SK-N-SH (cell line): ENCODE results near the gene IKZF1. TPM values are rescaled to one million over a fixed set of nuclear protein-coding genes. Genes with fewer than 3 reads are reported as not detected.

Experiments used
- CTCF ChIA-PET: fragments of 300-600, 350-600 bp; formaldehyde crosslinking; extraction: SDS; loops from one replicate; lab custom pipeline; 2021; lab: Yijun Ruan, JAX
- POLR2A ChIA-PET: fragments of 350-600 bp; sonication (Branson Sonifier 250); formaldehyde crosslinking; extraction: SDS; loops from one replicate; lab custom pipeline; 2020; ENCODE audit warnings: antibody characterized with exemption, inconsistent platforms; lab: Yijun Ruan, JAX
- DNase-seq: peaks from one replicate; pipeline ENCODE4 v3.0.0; 2012
- H2AFZ ChIP-seq: fragments of 200-600 bp; sonication (generic); 2 replicates; pipeline ENCODE4 v1.8.1; 2016; ENCODE audit warnings: antibody characterized with exemption, mild to moderate bottlenecking, low read depth
- H3F3A ChIP-seq: fragments of 200-600 bp; sonication (generic); replicated peaks from 2 replicates; pipeline ENCODE3; 2016; ENCODE audit warnings: antibody characterized with exemption, mild to moderate bottlenecking; ENCODE audit not compliant: insufficient read depth
- H3K27ac ChIP-seq, 2 experiments: fragments of 200-500 bp in 1 of 2; fragments of 200-600 bp in 1 of 2; sonication (Bioruptor generic) in 1 of 2; sonication (generic), shearing (Covaris generic) in 1 of 2; 2 replicates each; pipeline versions ENCODE4 v1.5.1 to v1.6.1; 2014 to 2016; ENCODE audit warnings: low read depth in 2 of 2, inconsistent platforms in 1 of 2, low read length in 1 of 2, mild to moderate bottlenecking in 1 of 2, mixed read lengths in 1 of 2
- H3K27me3 ChIP-seq: fragments of 200-600 bp; sonication (generic), shearing (Covaris generic); 2 replicates; pipeline ENCODE4 v1.6.1; 2016; ENCODE audit warnings: mixed run types; ENCODE audit not compliant: insufficient read depth
- H3K36me3 ChIP-seq, 2 experiments: fragments of 200-500 bp in 1 of 2; fragments of 200-600 bp in 1 of 2; sonication (Bioruptor generic) in 1 of 2; sonication (generic) in 1 of 2; replicated peaks in 1 of 2; 2 replicates each; pipeline versions ENCODE3 to v1.5.1; 2014 to 2016; ENCODE audit warnings: low read length in 1 of 2, mild to moderate bottlenecking in 1 of 2; ENCODE audit not compliant: insufficient read depth in 2 of 2, control insufficient read depth in 1 of 2
- H3K4me1 ChIP-seq, 2 experiments: fragments of 200-500 bp in 1 of 2; fragments of 200-600 bp in 1 of 2; sonication (Bioruptor generic) in 1 of 2; sonication (generic), shearing (Covaris generic) in 1 of 2; 2 replicates each; pipeline versions ENCODE4 v1.5.1 to v1.6.1; 2014 to 2016; ENCODE audit warnings: low read depth in 1 of 2, low read length in 1 of 2, mixed run types in 1 of 2; ENCODE audit not compliant: insufficient read depth in 2 of 2, control insufficient read depth in 1 of 2
- H3K4me2 ChIP-seq: fragments of 200-600 bp; sonication (generic), shearing (Covaris generic); 2 replicates; pipeline ENCODE4 v1.6.1; 2017; ENCODE audit warnings: mixed run types
- H3K4me3 ChIP-seq, 2 experiments: fragments of 200-500 bp in 1 of 2; fragments of 200-600 bp in 1 of 2; sonication (Bioruptor generic) in 1 of 2; sonication (generic), shearing (Covaris generic) in 1 of 2; 2 replicates each; pipeline versions ENCODE4 v1.5.1 to v1.8.1; 2014 to 2016; ENCODE audit warnings: low read depth in 2 of 2, inconsistent platforms in 1 of 2, low read length in 1 of 2, mild to moderate bottlenecking in 1 of 2, mixed read lengths in 1 of 2, moderate library complexity in 1 of 2
- H3K79me2 ChIP-seq: fragments of 200-600 bp; sonication (generic); 2 replicates; pipeline ENCODE4 v1.8.1; 2017; ENCODE audit warnings: mild to moderate bottlenecking; ENCODE audit not compliant: insufficient read depth
- H3K9ac ChIP-seq: fragments of 200-600 bp; sonication (generic); 2 replicates; pipeline ENCODE4 v1.6.1; 2017; ENCODE audit warnings: mixed run types
- H3K9me2 ChIP-seq: fragments of 200-600 bp; sonication (generic); 2 replicates; pipeline ENCODE4 v1.6.1; 2017; ENCODE audit warnings: mixed run types
- H3K9me3 ChIP-seq: fragments of 200-600 bp; sonication (generic); 2 replicates; pipeline ENCODE4 v1.6.1; 2017; ENCODE audit warnings: mixed run types, mild to moderate bottlenecking, moderate library complexity
- H4K20me1 ChIP-seq: fragments of 200-600 bp; sonication (generic); 2 replicates; pipeline ENCODE4 v1.6.1; 2017; ENCODE audit warnings: mild to moderate bottlenecking, mixed run types; ENCODE audit not compliant: insufficient read depth
- CHD2 ChIP-seq: fragments of 150-350 bp; IDR thresholded peaks from 2 replicates; pipeline ENCODE4 v1.6.1; 2018; ENCODE audit warnings: low read length; ENCODE audit not compliant: partially characterized antibody
- CTCF ChIP-seq: fragments of 200-600 bp; sonication (generic); IDR thresholded peaks from 2 replicates; pipeline ENCODE4 v1.6.1; 2017; ENCODE audit warnings: antibody characterized with exemption, mild to moderate bottlenecking, moderate library complexity
- EP300 ChIP-seq, 2 experiments: IDR thresholded peaks; 2 replicates each; pipeline versions ENCODE4 v1.4.0 to v1.6.1; 2012; ENCODE audit warnings: borderline replicate concordance in 1 of 2, low read depth in 1 of 2, low read length in 1 of 2
- EZH2phosphoT487 ChIP-seq: fragments of 200-600 bp; sonication (generic); IDR thresholded peaks from 2 replicates; pipeline ENCODE4 v1.6.1; 2017; ENCODE audit warnings: low read depth, mixed run types, mild to moderate bottlenecking, antibody characterized with exemption, moderate library complexity, borderline replicate concordance
- FOSL2 ChIP-seq: IDR thresholded peaks from 2 replicates; pipeline ENCODE4 v1.4.0; 2012; ENCODE audit warnings: low read depth, mild to moderate bottlenecking, moderate library complexity, borderline replicate concordance
- GABPA ChIP-seq: IDR thresholded peaks from 2 replicates; pipeline ENCODE4 v1.4.0; 2012; ENCODE audit warnings: low read depth, mild to moderate bottlenecking
- JUND ChIP-seq: IDR thresholded peaks from 2 replicates; pipeline ENCODE4 v1.4.0; 2012
- NFIC ChIP-seq: IDR thresholded peaks from 2 replicates; pipeline ENCODE4 v1.4.0; 2012; ENCODE audit warnings: borderline replicate concordance
- NRF1 ChIP-seq: IDR thresholded peaks from 2 replicates; pipeline ENCODE4 v1.6.1; 2012; ENCODE audit warnings: low read depth, mild to moderate bottlenecking, low read length
- POLR2AphosphoS5 ChIP-seq: IDR thresholded peaks from 2 replicates; pipeline ENCODE4 v1.6.1; 2012; ENCODE audit warnings: low read depth, low read length
- RCOR1 ChIP-seq: fragments of 150-350 bp; IDR thresholded peaks from 2 replicates; pipeline ENCODE4 v1.6.1; 2017; ENCODE audit warnings: antibody characterized with exemption, low read length
- RFX5 ChIP-seq: IDR thresholded peaks from 2 replicates; pipeline ENCODE4 v1.6.1; 2012; ENCODE audit warnings: mild to moderate bottlenecking, improper control_type of control experiment, low read length
- RXRA ChIP-seq: IDR thresholded peaks from 2 replicates; pipeline ENCODE4 v1.4.0; 2012; ENCODE audit warnings: low read depth, mild to moderate bottlenecking, borderline replicate concordance
- SIN3A ChIP-seq: IDR thresholded peaks from 2 replicates; pipeline ENCODE4 v1.6.1; 2012; ENCODE audit warnings: low read depth, mild to moderate bottlenecking, low read length, moderate library complexity, borderline replicate concordance
- TAF1 ChIP-seq: IDR thresholded peaks from 2 replicates; pipeline ENCODE4 v1.6.1; 2012; ENCODE audit warnings: low read depth, mild to moderate bottlenecking, low read length, moderate library complexity, borderline replicate concordance
- TEAD4 ChIP-seq: IDR thresholded peaks from 2 replicates; pipeline ENCODE4 v1.4.0; 2012; ENCODE audit warnings: mild to moderate bottlenecking, borderline replicate concordance; ENCODE audit not compliant: insufficient read depth
- YY1 ChIP-seq: IDR thresholded peaks from 2 replicates; pipeline ENCODE4 v1.4.0; 2012; ENCODE audit warnings: low read depth, mild to moderate bottlenecking
- WGBS: methylation state at CpG from one replicate; pipeline ENCODE4 v1.1.6; 2017; ENCODE audit warnings: low lambda C conversion rate; 5-methylcytosine and 5-hydroxymethylcytosine counted together
- polyA plus RNA-seq, 3 experiments: library from polyadenylated mRNA; depleted of rRNA; stranded (reverse); fragments of >200 nt; gene quantifications; 2 replicates each; pipeline ENCODE4 v1.2.3, GENCODE V29; 2012
- TF ChIP-seq, protein P1 (sequence below): IDR thresholded peaks from 2 replicates; pipeline ENCODE4 v1.4.0; 2012; ENCODE audit warnings: low read depth, borderline replicate concordance
- TF ChIP-seq, protein P2 (sequence below): fragments of 150-350 bp; IDR thresholded peaks from 2 replicates; pipeline ENCODE4 v1.6.1; 2016; ENCODE audit warnings: mild to moderate bottlenecking, low read depth, low read length
- TF ChIP-seq, protein P3 (sequence below): fragments of 150-350 bp; IDR thresholded peaks from 2 replicates; pipeline ENCODE4 v1.6.1; 2017; ENCODE audit warnings: antibody characterized with exemption, low read length, low read depth, borderline replicate concordance
- TF ChIP-seq, protein P4 (sequence below): IDR thresholded peaks from 2 replicates; pipeline ENCODE4 v1.4.0; 2012; ENCODE audit warnings: low read depth

IKZF1 gene
- polyA plus RNA-seq, 1 of the 3 experiments (the other 2 are of a cell fraction) = not detected

DNA sequence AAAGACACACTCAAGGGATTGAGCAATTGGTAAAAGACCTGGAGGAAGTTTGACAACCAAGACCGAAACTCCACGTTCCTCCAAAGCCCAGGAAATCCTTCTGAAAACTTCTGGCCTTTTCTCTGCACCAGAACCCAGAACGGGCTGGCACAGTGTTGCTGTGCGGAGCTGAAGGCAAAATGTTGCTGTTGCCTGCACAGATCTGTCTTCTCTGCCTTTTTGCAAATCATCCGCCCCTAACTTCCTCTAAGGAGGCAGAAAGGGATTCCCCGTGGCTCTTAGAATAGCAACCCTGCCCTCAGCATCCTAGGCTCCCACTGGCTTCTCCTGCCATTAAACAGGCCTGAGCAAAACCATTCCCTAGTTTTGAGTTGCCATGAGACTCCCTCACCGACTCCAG lies 100.7 kb downstream of the IKZF1 start (continued):
- TF ChIP-seq RFX5 (no peak), RXRA (no peak)

DNA sequence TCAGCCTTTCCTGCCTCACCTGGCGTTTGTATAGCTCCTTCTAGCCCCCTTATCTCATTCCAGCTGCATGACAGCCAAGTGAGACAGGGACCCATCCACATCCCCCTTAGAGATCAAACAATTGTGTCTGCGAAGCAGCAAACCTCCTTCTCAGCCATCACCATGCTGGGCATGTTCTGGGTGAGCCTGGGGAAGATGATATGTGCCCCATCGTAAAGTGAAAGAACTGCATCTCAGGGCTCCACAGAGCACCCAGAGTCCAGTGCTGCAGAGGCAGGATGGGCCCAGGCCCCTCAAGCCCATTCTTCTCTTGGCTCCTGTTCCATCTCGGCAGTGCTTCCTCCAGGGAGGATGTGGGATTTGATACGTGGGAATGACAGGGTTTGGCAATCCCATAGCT lies 102.4 kb downstream of the IKZF1 start:
- no peaks in the 10 kb centered on the region for H3K79me2 ChIP-seq
- no peak overlapping the region for H3K27ac ChIP-seq
- H3F3A ChIP-seq = no peaks in the 10 kb centered on the region
- H3K9me2 ChIP-seq = no peaks in the 10 kb centered on the region
- H4K20me1 ChIP-seq = no peaks in the 10 kb centered on the region
- 15% methylated on average over 5 of the region's 5 CpGs for WGBS
- ChIA-PET CTCF (interaction anchor here (0.9 to 6.8 kb wide), 5 partner anchors 11 to 314 kb away, joined by 3 to 71 read pairs (median 4); partner anchors contain the start of gene ZPBP), POLR2A (no interaction called here)
- no peak overlapping the region for H3K9ac ChIP-seq
- TF ChIP-seq, protein P1, sequence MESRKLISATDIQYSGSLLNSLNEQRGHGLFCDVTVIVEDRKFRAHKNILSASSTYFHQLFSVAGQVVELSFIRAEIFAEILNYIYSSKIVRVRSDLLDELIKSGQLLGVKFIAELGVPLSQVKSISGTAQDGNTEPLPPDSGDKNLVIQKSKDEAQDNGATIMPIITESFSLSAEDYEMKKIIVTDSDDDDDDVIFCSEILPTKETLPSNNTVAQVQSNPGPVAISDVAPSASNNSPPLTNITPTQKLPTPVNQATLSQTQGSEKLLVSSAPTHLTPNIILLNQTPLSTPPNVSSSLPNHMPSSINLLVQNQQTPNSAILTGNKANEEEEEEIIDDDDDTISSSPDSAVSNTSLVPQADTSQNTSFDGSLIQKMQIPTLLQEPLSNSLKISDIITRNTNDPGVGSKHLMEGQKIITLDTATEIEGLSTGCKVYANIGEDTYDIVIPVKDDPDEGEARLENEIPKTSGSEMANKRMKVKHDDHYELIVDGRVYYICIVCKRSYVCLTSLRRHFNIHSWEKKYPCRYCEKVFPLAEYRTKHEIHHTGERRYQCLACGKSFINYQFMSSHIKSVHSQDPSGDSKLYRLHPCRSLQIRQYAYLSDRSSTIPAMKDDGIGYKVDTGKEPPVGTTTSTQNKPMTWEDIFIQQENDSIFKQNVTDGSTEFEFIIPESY = no peak
- TF ChIP-seq YY1 = no peak
- no peak for TF ChIP-seq EZH2phosphoT487
- TF ChIP-seq, protein P2, sequence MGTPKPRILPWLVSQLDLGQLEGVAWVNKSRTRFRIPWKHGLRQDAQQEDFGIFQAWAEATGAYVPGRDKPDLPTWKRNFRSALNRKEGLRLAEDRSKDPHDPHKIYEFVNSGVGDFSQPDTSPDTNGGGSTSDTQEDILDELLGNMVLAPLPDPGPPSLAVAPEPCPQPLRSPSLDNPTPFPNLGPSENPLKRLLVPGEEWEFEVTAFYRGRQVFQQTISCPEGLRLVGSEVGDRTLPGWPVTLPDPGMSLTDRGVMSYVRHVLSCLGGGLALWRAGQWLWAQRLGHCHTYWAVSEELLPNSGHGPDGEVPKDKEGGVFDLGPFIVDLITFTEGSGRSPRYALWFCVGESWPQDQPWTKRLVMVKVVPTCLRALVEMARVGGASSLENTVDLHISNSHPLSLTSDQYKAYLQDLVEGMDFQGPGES = no peak
- no peak for TF ChIP-seq NRF1
- TF ChIP-seq GABPA = no peak
- TF ChIP-seq TAF1 = no peak
- TF ChIP-seq SIN3A = no peak
- TF ChIP-seq NFIC = no peak
- TF ChIP-seq EP300 (IDR thresholded peaks at IDR 0.05; ENCODE audit: borderline replicate concordance in 1 of 2, low read depth in 1 of 2, low read length in 1 of 2) = no peak
- no peak for TF ChIP-seq FOSL2
- TF ChIP-seq RFX5 = no peak
- TF ChIP-seq, protein P3, sequence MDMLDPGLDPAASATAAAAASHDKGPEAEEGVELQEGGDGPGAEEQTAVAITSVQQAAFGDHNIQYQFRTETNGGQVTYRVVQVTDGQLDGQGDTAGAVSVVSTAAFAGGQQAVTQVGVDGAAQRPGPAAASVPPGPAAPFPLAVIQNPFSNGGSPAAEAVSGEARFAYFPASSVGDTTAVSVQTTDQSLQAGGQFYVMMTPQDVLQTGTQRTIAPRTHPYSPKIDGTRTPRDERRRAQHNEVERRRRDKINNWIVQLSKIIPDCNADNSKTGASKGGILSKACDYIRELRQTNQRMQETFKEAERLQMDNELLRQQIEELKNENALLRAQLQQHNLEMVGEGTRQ = no peak
- TF ChIP-seq CHD2 = no peak
- TF ChIP-seq TEAD4 = no peak
- TF ChIP-seq CTCF = no peak
- no peak for TF ChIP-seq POLR2AphosphoS5
- no peak for TF ChIP-seq RCOR1
- TF ChIP-seq JUND = no peak
- TF ChIP-seq, protein P4, sequence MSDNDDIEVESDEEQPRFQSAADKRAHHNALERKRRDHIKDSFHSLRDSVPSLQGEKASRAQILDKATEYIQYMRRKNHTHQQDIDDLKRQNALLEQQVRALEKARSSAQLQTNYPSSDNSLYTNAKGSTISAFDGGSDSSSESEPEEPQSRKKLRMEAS = no peak
- H2AFZ ChIP-seq = no peak overlapping the region
- no peak for DNase-seq
- peaks cover 26% of the 10 kb centered on the region for H3K27me3 ChIP-seq
- H3K4me3 ChIP-seq = no peak overlapping the region
- no peaks in the 10 kb centered on the region for H3K9me3 ChIP-seq
- no peaks in the 10 kb centered on the region for H3K36me3 ChIP-seq
- H3K4me1 ChIP-seq = no peaks in the 10 kb centered on the region
- no peak overlapping the region for H3K4me2 ChIP-seq
